Stimulated activated CD4-positive, alpha-beta T cell treated with anti-CD3 and anti-CD28 coated beads, TNF-alpha, amount 100 ng/mL, for 24 hours (primary cell): ENCODE data around the gene FBXO42.

Source experiments
- DNase-seq, 3 experiments: peaks; one replicate each; pipeline ENCODE4 v3.0.0-alpha.2; 2020; ENCODE audit warnings: low read depth in 3 of 3

The FBXO42 gene

GRCh38 chr1:16244650-16245285, 107.5 kb downstream of the FBXO42 start:
- no peak for DNase-seq

GRCh38 chr1:16243936-16244649, 108.2 kb downstream of the FBXO42 start:
- DNase-seq: peak; percentile 55 to 73 (median 57)

GRCh38 chr1:16243215-16243610, 109.1 kb downstream of the FBXO42 start:
- DNase-seq: no peak

GRCh38 chr1:16242556-16243214, 109.6 kb downstream of the FBXO42 start:
- DNase-seq: no peak

- DNase-seq: no peak
These were observed 111.0 kb downstream of the FBXO42 start for GRCh38 chr1:16241221-16241708.

- DNase-seq: no peak
These were observed 112.2 kb downstream of the FBXO42 start for GRCh38 chr1:16239972-16240491.

GRCh38 chr1:16237343-16237830, 114.9 kb downstream of the FBXO42 start:
- no peak for DNase-seq

GRCh38 chr1:16236511-16237342, 115.6 kb downstream of the FBXO42 start, which contains the start of gene CPLANE2:
Gene CPLANE2, minus strand, starts transcription at chr1:16237183. Its CDS starts 441 bp downstream, at chr1:16236742.
- peak; percentile 90 to 97 (median 94) for DNase-seq

GRCh38 chr1:16235944-16236510, 116.3 kb downstream of the FBXO42 start:
- DNase-seq: peak in 1 of 3 experiments; percentile 44

GRCh38 chr1:16235347-16235746, 116.9 kb downstream of the FBXO42 start:
- DNase-seq: no peak

GRCh38 chr1:16233431-16233830, 118.8 kb downstream of the FBXO42 start:
- no peak for DNase-seq

GRCh38 chr1:16232316-16232710, 120.0 kb downstream of the FBXO42 start:
- no peak for DNase-seq

- DNase-seq: no peak
These were observed 120.7 kb downstream of the FBXO42 start for GRCh38 chr1:16231331-16232315.

GRCh38 chr1:16230744-16231143, 121.5 kb downstream of the FBXO42 start:
- DNase-seq: no peak

- DNase-seq: no peak
These were observed 122.1 kb downstream of the FBXO42 start for GRCh38 chr1:16229976-16230740.

- DNase-seq: no peak
These were observed 125.6 kb downstream of the FBXO42 start for GRCh38 chr1:16226490-16227179.

GRCh38 chr1:16226129-16226489, 126.2 kb downstream of the FBXO42 start:
- no peak for DNase-seq

GRCh38 chr1:16224472-16224871, 127.8 kb downstream of the FBXO42 start:
- DNase-seq: no peak
